ENCODE data around the gene CCDC88C.

CCDC88C gene

DNA sequence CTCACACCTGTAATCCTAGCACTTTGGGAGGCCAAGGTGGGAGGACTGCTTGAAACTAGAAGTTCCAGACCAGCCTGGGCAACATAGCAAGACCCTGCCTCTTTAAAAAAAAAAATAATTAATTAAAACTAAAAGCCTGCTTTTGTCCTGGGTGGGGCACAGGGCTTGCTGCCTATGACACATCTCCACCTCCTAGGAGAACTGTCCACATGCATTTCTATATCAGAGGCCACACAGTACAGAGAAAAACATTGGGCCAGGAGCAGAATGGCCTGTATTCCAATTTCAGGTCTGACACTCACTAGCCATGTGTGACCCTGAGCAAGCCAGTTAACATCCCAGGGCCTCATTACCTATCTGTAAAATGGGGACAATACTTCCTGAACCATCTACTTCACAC lies 31.9 kb downstream of the CCDC88C start:
- in situ Hi-C loops (cut with HindIII; ENCODE audit: low sequenced_read_pairs): no loop called here
- TF ChIP-seq, protein P1, sequence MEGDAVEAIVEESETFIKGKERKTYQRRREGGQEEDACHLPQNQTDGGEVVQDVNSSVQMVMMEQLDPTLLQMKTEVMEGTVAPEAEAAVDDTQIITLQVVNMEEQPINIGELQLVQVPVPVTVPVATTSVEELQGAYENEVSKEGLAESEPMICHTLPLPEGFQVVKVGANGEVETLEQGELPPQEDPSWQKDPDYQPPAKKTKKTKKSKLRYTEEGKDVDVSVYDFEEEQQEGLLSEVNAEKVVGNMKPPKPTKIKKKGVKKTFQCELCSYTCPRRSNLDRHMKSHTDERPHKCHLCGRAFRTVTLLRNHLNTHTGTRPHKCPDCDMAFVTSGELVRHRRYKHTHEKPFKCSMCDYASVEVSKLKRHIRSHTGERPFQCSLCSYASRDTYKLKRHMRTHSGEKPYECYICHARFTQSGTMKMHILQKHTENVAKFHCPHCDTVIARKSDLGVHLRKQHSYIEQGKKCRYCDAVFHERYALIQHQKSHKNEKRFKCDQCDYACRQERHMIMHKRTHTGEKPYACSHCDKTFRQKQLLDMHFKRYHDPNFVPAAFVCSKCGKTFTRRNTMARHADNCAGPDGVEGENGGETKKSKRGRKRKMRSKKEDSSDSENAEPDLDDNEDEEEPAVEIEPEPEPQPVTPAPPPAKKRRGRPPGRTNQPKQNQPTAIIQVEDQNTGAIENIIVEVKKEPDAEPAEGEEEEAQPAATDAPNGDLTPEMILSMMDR (IDR thresholded peaks at IDR 0.05; ENCODE audit: low read depth, low read length, missing control alignments): no peak
- no peak overlapping the region for H3K4me3 ChIP-seq (ENCODE audit: low read depth, low read length)
- no peak for DNase-seq (ENCODE audit: low read depth)

DNA sequence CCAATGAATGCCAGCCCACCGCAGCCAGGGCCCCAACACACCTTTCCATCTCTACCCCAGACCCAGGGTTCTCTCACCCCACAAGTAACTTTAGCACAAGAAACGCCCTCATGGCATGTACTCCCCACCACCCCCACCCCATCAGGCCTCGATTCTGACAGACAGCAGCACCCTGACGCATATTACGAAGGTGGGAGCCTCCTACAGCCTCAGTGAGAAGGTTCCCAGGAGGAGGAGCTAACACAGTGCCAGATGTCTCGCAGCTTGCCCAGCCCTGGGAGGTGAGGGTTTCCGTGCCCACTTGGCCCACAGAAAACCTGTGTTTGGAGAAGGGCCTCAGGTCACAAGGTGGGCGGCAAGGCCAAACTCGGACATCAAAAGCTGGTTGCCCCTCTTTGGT lies 32.4 kb downstream of the CCDC88C start:
- DNase-seq (ENCODE audit: low read depth): no peak
- in situ Hi-C loops (cut with HindIII; ENCODE audit: low sequenced_read_pairs): no loop called here
- H3K4me3 ChIP-seq (ENCODE audit: low read depth, low read length): no peak overlapping the region
- TF ChIP-seq, protein P1 (IDR thresholded peaks at IDR 0.05; ENCODE audit: low read depth, low read length, missing control alignments): no peak

DNA sequence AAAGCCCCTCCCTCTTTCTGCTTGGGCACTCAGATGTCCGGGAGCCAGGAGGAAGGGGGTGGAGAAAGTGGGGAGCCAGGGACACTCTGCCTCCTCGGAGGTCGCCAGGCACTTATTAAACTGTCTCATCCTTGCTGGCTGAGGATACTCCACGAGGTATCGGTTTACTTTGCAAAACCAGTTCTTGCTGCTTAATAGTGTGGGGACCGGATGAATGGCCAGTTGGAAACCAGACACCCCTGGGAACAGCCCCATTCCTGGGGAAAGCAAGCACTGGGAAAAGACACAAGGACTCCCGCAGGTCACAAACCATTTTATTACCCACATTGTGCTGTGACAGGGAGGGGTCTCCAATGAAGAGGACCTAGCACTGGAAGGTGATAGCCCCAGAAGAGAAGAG lies 34.2 kb downstream of the CCDC88C start:
- in situ Hi-C loops (cut with HindIII; ENCODE audit: low sequenced_read_pairs): no loop called here
- TF ChIP-seq, protein P1 (IDR thresholded peaks at IDR 0.05; ENCODE audit: low read depth, low read length, missing control alignments): no peak
- no peak overlapping the region for H3K4me3 ChIP-seq (ENCODE audit: low read depth, low read length)
- DNase-seq (ENCODE audit: low read depth): no peak

DNA sequence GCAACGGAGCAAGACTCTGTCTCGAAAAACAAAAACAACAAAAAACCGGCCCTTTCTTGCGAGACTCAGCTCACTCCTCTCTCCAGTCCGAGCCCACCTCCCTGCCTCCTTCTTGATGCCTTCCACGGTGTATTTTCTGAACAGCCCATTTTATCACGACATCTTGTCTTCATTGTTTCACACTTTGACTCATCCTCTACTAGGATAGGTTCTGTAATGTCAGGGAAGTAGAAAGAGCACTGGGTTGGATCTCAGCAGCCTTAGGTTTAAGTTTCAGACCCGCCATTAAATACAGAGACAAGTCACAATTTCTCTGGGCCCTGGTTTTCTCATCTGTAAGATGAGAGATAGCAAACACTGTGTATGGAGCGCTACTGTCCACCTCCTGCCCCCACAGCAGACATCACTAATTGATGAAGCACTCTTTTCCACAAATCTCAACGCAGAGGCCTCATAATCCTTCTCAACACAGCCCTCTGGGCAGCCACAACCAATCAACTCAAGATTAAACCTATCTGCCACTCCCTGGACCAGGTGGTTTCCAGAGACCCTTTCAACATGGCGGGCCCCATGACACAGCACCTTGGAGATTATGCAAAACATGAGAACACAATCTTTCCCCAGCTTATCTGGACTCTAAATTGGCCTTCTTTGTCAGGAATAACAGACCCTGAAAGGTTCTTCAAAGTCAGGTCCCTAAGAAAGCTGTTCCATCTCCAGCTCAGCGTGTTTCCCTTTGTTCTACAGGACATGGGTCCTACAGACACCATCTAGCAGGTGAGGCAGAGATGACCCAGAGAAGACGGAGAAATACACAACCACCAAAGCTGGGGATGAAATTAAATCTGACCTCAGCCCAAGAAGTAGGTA lies 35.6 kb downstream of the CCDC88C start:
- DNase-seq (ENCODE audit: low read depth): no peak
- in situ Hi-C loops (cut with HindIII; ENCODE audit: low sequenced_read_pairs): no loop called here
- TF ChIP-seq, protein P1 (IDR thresholded peaks at IDR 0.05; ENCODE audit: low read depth, low read length, missing control alignments): no peak
- no peak overlapping the region for H3K4me3 ChIP-seq (ENCODE audit: low read depth, low read length)

DNA sequence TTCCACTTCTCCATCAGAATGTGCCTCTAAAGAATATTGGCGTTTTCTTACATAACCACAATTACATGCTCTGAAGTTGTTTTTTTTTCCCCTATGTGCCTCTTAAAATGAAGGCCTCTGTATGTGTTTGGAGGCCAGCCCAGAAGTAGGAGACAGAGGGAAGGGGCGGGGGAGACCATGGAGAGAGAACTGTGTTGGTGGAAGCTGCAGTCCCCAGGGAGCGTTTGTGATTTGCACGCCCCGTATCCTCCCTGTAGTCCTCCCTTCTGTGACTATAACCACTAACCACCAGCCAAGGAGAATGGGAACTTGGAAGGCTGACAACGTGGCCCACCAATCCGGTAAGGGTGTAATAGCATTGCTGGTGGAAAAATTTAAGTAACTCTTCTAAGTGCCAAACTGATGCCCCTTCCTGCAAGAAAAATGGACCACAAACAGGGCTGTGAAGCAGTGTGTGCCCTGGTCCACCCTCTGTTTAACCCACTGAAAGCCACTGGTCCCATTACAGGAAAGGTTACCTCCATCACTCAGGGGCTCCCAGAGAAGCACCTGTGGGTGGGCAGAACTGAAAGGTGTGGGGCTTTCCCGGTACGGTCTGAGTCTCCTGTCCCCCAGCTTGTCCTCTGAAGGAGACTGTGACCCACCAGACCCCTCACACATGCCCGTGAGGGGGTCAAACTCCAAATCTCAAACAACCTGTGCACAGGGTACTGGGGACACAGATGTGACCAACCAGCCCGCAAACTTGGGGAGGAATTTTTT lies 36.8 kb downstream of the CCDC88C start:
- peak; percentile 72 for DNase-seq (ENCODE audit: low read depth)
- in situ Hi-C loops (cut with HindIII; ENCODE audit: low sequenced_read_pairs): no loop called here
- TF ChIP-seq, protein P1 (IDR thresholded peaks at IDR 0.05; ENCODE audit: low read depth, low read length, missing control alignments): no peak
- H3K4me3 ChIP-seq (ENCODE audit: low read depth, low read length): no peak overlapping the region

DNA sequence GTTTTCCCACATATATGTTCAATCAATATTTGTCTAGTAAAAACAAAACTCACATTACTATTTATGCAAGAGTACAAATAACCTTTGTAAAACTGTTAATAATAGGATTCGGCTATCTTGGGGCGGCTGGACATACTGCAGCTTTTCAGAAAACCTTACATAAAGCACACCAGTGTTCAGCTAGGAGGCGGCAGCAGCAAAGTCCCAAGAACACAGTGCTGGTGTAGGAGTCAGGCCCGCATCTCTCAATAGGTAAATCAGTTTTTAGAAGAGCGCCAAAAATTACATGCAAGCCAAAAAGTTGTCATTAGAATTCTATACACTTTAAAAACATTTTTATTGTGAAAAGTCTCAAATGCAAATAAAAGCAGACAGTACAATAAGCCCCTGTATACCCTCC lies 37.5 kb downstream of the CCDC88C start:
- H3K4me3 ChIP-seq (ENCODE audit: low read depth, low read length): no peak overlapping the region
- in situ Hi-C loops (cut with HindIII; ENCODE audit: low sequenced_read_pairs): no loop called here
- TF ChIP-seq, protein P1 (IDR thresholded peaks at IDR 0.05; ENCODE audit: low read depth, low read length, missing control alignments): no peak
- DNase-seq (ENCODE audit: low read depth): no peak
